IMR-90 (cell line): ENCODE data around the gene SEC11C. TPM values are rescaled to one million over a fixed set of nuclear protein-coding genes. Genes with fewer than 3 reads are reported as not detected.

Experiments used
- ATAC-seq: fragments of 200-7000 bp; cut with Tn5 transposase; 2 replicates; pipeline ENCODE4 v1.9.1; 2020; ENCODE audit warnings: low read depth, mild to moderate bottlenecking, moderate library complexity
- BruUV-seq: library from RNA; stranded (reverse); fragments of 400-500 nt; replicated peaks from 2 replicates; lab custom pipeline; 2021; lab: Mats Ljungman, UMichigan
- CTCF ChIA-PET: fragments of 300-600 bp; formaldehyde crosslinking; extraction: SDS; loops from one replicate; lab custom pipeline; 2021; ENCODE audit warnings: antibody characterized with exemption; lab: Yijun Ruan, JAX
- POLR2A ChIA-PET: fragments of 300-600 bp; sonication (Branson Sonifier 250); formaldehyde crosslinking; loops from one replicate; lab custom pipeline; 2022; ENCODE audit warnings: antibody characterized with exemption; ENCODE audit not compliant: unreplicated experiment; lab: Charles Lee
- DNase-seq: peaks from one replicate; pipeline ENCODE4 v3.0.0; 2013
- H2AFZ ChIP-seq: replicated peaks from 2 replicates; pipeline ENCODE3; 2013; ENCODE audit warnings: low read length, mild to moderate bottlenecking; ENCODE audit not compliant: poor library complexity
- H2AK5ac ChIP-seq: 2 replicates; pipeline ENCODE4 v1.6.1; 2013; ENCODE audit warnings: low read depth, low read length, inconsistent platforms
- H2AK9ac ChIP-seq: replicated peaks from 2 replicates; pipeline ENCODE3; 2013; ENCODE audit warnings: mild to moderate bottlenecking, low read depth, low read length, moderate library complexity; ENCODE audit not compliant: poor library complexity
- H2BK120ac ChIP-seq: 2 replicates; pipeline ENCODE4 v1.6.1; 2013; ENCODE audit warnings: low read depth, low read length, inconsistent platforms
- H2BK15ac ChIP-seq: 3 replicates; pipeline ENCODE4 v1.6.1; 2013; ENCODE audit warnings: low read depth, low read length, inconsistent platforms
- H2BK20ac ChIP-seq: 2 replicates; pipeline ENCODE4 v1.6.1; 2013; ENCODE audit warnings: low read depth, mild to moderate bottlenecking, inconsistent platforms, low read length, moderate library complexity
- H2BK5ac ChIP-seq: 2 replicates; pipeline ENCODE4 v1.6.1; 2013; ENCODE audit warnings: mild to moderate bottlenecking, low read depth, low read length, inconsistent platforms; ENCODE audit not compliant: poor library complexity, severe bottlenecking
- H3K14ac ChIP-seq: replicated peaks from 2 replicates; pipeline ENCODE4 v1.6.1; 2013; ENCODE audit warnings: low read depth, low read length, inconsistent platforms
- H3K18ac ChIP-seq: 2 replicates; pipeline ENCODE4 v1.6.1; 2013; ENCODE audit warnings: low read depth, low read length, control low read depth
- H3K23ac ChIP-seq: 2 replicates; pipeline ENCODE4 v1.6.1; 2013; ENCODE audit warnings: low read depth, low read length, inconsistent platforms
- H3K27ac ChIP-seq: 2 replicates; pipeline ENCODE4 v1.5.1; 2013; ENCODE audit warnings: mild to moderate bottlenecking, control low read depth, low read length; ENCODE audit not compliant: insufficient read depth
- H3K27me3 ChIP-seq: 2 replicates; pipeline ENCODE4 v1.6.1; 2013; ENCODE audit warnings: low read length; ENCODE audit not compliant: control insufficient read depth, insufficient read depth
- H3K36me3 ChIP-seq: 2 replicates; pipeline ENCODE4 v1.6.1; 2013; ENCODE audit warnings: low read length, mixed read lengths; ENCODE audit not compliant: control insufficient read depth, insufficient read depth
- H3K4ac ChIP-seq: 2 replicates; pipeline ENCODE4 v1.6.1; 2013; ENCODE audit warnings: low read depth, low read length, inconsistent platforms
- H3K4me1 ChIP-seq: 2 replicates; pipeline ENCODE4 v1.6.1; 2013; ENCODE audit warnings: low read length, mixed read lengths; ENCODE audit not compliant: control insufficient read depth, insufficient read depth
- H3K4me2 ChIP-seq: 2 replicates; pipeline ENCODE4 v1.6.1; 2013; ENCODE audit warnings: low read depth, mild to moderate bottlenecking, control low read depth, low read length, moderate library complexity
- H3K4me3 ChIP-seq: 2 replicates; pipeline ENCODE4 v1.5.1; 2013; ENCODE audit warnings: low read depth, mild to moderate bottlenecking, control low read depth, low read length, moderate library complexity; ENCODE audit not compliant: insufficient read depth
- H3K56ac ChIP-seq: 2 replicates; pipeline ENCODE4 v1.6.1; 2013; ENCODE audit warnings: low read length, inconsistent platforms; ENCODE audit not compliant: insufficient read depth; ENCODE audit errors: extremely low read depth
- H3K79me1 ChIP-seq, 2 experiments: 2 replicates each; pipeline ENCODE4 v1.6.1; 2013; ENCODE audit warnings: low read length in 2 of 2, inconsistent platforms in 1 of 2, low read depth in 1 of 2
- H3K9ac ChIP-seq: 2 replicates; pipeline ENCODE4 v1.6.1; 2013; ENCODE audit warnings: low read depth, low read length, control low read depth
- H3K9me1 ChIP-seq: 2 replicates; pipeline ENCODE4 v1.6.1; 2013; ENCODE audit warnings: low read length, inconsistent platforms; ENCODE audit not compliant: insufficient read depth
- H3K9me3 ChIP-seq: 2 replicates; pipeline ENCODE4 v1.6.1; 2013; ENCODE audit warnings: low read length; ENCODE audit not compliant: control insufficient read depth, insufficient read depth
- H4K20me1 ChIP-seq: 2 replicates; pipeline ENCODE4 v1.6.1; 2013; ENCODE audit warnings: low read length, inconsistent platforms; ENCODE audit not compliant: insufficient read depth
- H4K5ac ChIP-seq: 2 replicates; pipeline ENCODE4 v1.6.1; 2013; ENCODE audit warnings: mild to moderate bottlenecking, low read depth, low read length, control low read depth
- H4K8ac ChIP-seq, 2 experiments: 2 replicates each; pipeline ENCODE4 v1.6.1; 2013; ENCODE audit warnings: low read depth in 2 of 2, low read length in 2 of 2, control low read depth in 1 of 2, inconsistent platforms in 1 of 2
- H4K91ac ChIP-seq: 2 replicates; pipeline ENCODE4 v1.6.1; 2013; ENCODE audit warnings: low read depth, low read length, inconsistent platforms; ENCODE audit not compliant: insufficient read depth
- BHLHE40 ChIP-seq: fragments of 150-350 bp; IDR thresholded peaks from 2 replicates; pipeline ENCODE4 v1.6.1; 2016; ENCODE audit warnings: mild to moderate bottlenecking, low read depth, low read length
- CEBPB ChIP-seq: IDR thresholded peaks from 2 replicates; pipeline ENCODE4 v1.6.1; 2012; ENCODE audit warnings: low read depth, low read length, improper control_type of control experiment
- CHD1 ChIP-seq: IDR thresholded peaks from 2 replicates; pipeline ENCODE4 v1.6.1; 2012; ENCODE audit warnings: low read depth, low read length, improper control_type of control experiment
- FOS ChIP-seq: fragments of 150-350 bp; IDR thresholded peaks from 2 replicates; pipeline ENCODE4 v1.6.1; 2016; ENCODE audit warnings: low read depth, low read length
- MAFK ChIP-seq: IDR thresholded peaks from 2 replicates; pipeline ENCODE4 v1.6.1; 2012; ENCODE audit warnings: low read depth, low read length, improper control_type of control experiment
- MXI1 ChIP-seq: IDR thresholded peaks from 2 replicates; pipeline ENCODE4 v1.6.1; 2012; ENCODE audit warnings: low read depth, mild to moderate bottlenecking, low read length, moderate library complexity, borderline replicate concordance
- NFE2L2 ChIP-seq: fragments of 150-350 bp; IDR thresholded peaks from 2 replicates; pipeline ENCODE4 v1.6.1; 2016; ENCODE audit warnings: low read depth, mild to moderate bottlenecking, low read length
- RAD21 ChIP-seq: IDR thresholded peaks from 2 replicates; pipeline ENCODE4 v1.6.1; 2012; ENCODE audit warnings: low read length, improper control_type of control experiment
- RCOR1 ChIP-seq: IDR thresholded peaks from 2 replicates; pipeline ENCODE4 v1.6.1; 2012; ENCODE audit warnings: mild to moderate bottlenecking, low read length, improper control_type of control experiment; ENCODE audit not compliant: insufficient replicate concordance
- RFX5 ChIP-seq: IDR thresholded peaks from 2 replicates; pipeline ENCODE4 v1.8.0; 2012; ENCODE audit warnings: low read depth, mild to moderate bottlenecking, low read length, moderate library complexity
- SMC3 ChIP-seq: fragments of 150-350 bp; IDR thresholded peaks from 2 replicates; pipeline ENCODE4 v1.6.1; 2016; ENCODE audit warnings: low read depth, mild to moderate bottlenecking, antibody characterized with exemption, low read length, moderate library complexity
- WGBS, 2 experiments: methylation state at CpG; one replicate each; pipeline versions ENCODE4 v1.1.5 to v1.1.7; 2013; ENCODE audit warnings: missing lambda C conversion rate in 2 of 2; ENCODE audit not compliant: insufficient read length in 1 of 2; ENCODE audit errors: extremely low coverage in 2 of 2; 5-methylcytosine and 5-hydroxymethylcytosine counted together
- dilution Hi-C: fragments of 300-500 bp; cut with HindIII; formaldehyde crosslinking; loops from one replicate; pipeline ENCODE4 v1.14.3; 2018; ENCODE audit warnings: low sequenced_read_pairs; ENCODE audit not compliant: unreplicated experiment
- in situ Hi-C: fragments of 300-500 bp; cut with MboI; formaldehyde crosslinking; loops from 3 replicates; pipeline ENCODE4 v1.14.3; 2019; ENCODE audit warnings: low sequenced_read_pairs, inconsistent platforms, mixed read lengths
- intact Hi-C: fragments of 100-400 bp; cut with micrococcal nuclease; formaldehyde crosslinking; loops from 2 replicates; pipeline ENCODE4 v1.10.0; 2022
- polyA plus RNA-seq, 3 experiments: library from polyadenylated mRNA; depleted of rRNA; stranded (reverse); fragments of >200 nt; gene quantifications; 2 replicates each; pipeline ENCODE4 v1.2.3, GENCODE V29; 2012; ENCODE audit warnings: low replicate concordance in 1 of 3
- total RNA-seq: library from RNA; depleted of rRNA; stranded (reverse); fragments of >200 nt; gene quantifications from 2 replicates; pipeline ENCODE4 v1.2.3, GENCODE V29; 2012
- TF ChIP-seq, protein P1 (sequence below): conservative IDR thresholded peaks from 2 replicates; pipeline ENCODE4 v1.5.1; 2012; ENCODE audit warnings: mild to moderate bottlenecking, low read depth, low read length, improper control_type of control experiment
- TF ChIP-seq, protein P2 (sequence below): fragments of 150-350 bp; IDR thresholded peaks from 2 replicates; pipeline ENCODE4 v1.6.1; 2017; ENCODE audit warnings: mild to moderate bottlenecking, antibody characterized with exemption, low read length, low read depth
- TF ChIP-seq, protein P3 (sequence below): fragments of 150-350 bp; IDR thresholded peaks from 2 replicates; pipeline ENCODE4 v1.6.1; 2016; ENCODE audit warnings: low read depth, mild to moderate bottlenecking, low read length, moderate library complexity, borderline replicate concordance

The SEC11C gene
- total and polyA plus RNA-seq, 2 of the 4 experiments (the other 2 are of a cell fraction): 10.6 to 11.9 TPM

DNA sequence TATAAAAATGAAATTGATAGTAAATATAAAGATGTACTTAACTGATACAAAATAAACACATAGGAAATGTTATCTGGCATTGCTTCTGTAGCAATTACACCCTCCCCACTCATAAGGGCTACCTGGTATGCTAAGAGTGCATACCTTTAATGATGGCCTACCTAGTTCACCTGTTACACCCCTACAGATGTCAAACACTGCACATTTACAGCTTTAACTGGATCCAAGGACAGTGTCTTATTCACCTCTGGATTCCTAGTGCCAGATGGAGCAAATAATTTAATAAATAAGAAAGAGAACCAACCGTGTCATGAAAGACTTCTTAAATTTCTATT, 15.3 kb upstream of the SEC11C start:
- BruUV-seq: no TSS peak

More for the DNA sequence above, 15.3 kb upstream of the SEC11C start:
- intact Hi-C loops (no loop called here), dilution Hi-C loops (no loop called here), in situ Hi-C loops (no loop called here)
- no peak overlapping the region for H2AK9ac ChIP-seq
- ChIA-PET CTCF (no interaction called here), POLR2A (no interaction called here)
- H3K56ac ChIP-seq: no peak overlapping the region
- no peak overlapping the region for H2AK5ac ChIP-seq
- no peak for TF ChIP-seq SMC3
- TF ChIP-seq RCOR1: no peak
- no peak for TF ChIP-seq RFX5
- TF ChIP-seq FOS: no peak
- TF ChIP-seq, protein P1, sequence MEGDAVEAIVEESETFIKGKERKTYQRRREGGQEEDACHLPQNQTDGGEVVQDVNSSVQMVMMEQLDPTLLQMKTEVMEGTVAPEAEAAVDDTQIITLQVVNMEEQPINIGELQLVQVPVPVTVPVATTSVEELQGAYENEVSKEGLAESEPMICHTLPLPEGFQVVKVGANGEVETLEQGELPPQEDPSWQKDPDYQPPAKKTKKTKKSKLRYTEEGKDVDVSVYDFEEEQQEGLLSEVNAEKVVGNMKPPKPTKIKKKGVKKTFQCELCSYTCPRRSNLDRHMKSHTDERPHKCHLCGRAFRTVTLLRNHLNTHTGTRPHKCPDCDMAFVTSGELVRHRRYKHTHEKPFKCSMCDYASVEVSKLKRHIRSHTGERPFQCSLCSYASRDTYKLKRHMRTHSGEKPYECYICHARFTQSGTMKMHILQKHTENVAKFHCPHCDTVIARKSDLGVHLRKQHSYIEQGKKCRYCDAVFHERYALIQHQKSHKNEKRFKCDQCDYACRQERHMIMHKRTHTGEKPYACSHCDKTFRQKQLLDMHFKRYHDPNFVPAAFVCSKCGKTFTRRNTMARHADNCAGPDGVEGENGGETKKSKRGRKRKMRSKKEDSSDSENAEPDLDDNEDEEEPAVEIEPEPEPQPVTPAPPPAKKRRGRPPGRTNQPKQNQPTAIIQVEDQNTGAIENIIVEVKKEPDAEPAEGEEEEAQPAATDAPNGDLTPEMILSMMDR: no peak
- TF ChIP-seq, protein P2, sequence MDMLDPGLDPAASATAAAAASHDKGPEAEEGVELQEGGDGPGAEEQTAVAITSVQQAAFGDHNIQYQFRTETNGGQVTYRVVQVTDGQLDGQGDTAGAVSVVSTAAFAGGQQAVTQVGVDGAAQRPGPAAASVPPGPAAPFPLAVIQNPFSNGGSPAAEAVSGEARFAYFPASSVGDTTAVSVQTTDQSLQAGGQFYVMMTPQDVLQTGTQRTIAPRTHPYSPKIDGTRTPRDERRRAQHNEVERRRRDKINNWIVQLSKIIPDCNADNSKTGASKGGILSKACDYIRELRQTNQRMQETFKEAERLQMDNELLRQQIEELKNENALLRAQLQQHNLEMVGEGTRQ: no peak
- TF ChIP-seq RAD21: no peak
- TF ChIP-seq, protein P3, sequence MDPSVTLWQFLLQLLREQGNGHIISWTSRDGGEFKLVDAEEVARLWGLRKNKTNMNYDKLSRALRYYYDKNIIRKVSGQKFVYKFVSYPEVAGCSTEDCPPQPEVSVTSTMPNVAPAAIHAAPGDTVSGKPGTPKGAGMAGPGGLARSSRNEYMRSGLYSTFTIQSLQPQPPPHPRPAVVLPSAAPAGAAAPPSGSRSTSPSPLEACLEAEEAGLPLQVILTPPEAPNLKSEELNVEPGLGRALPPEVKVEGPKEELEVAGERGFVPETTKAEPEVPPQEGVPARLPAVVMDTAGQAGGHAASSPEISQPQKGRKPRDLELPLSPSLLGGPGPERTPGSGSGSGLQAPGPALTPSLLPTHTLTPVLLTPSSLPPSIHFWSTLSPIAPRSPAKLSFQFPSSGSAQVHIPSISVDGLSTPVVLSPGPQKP: no peak
- no peak for TF ChIP-seq BHLHE40
- no peak for TF ChIP-seq MAFK
- TF ChIP-seq CHD1: no peak
- no peak for TF ChIP-seq MXI1
- no peak for TF ChIP-seq CEBPB
- no peak for TF ChIP-seq NFE2L2
- no peaks in the 10 kb centered on the region for H3K9me3 ChIP-seq
- ATAC-seq: no peak
- no peaks in the 10 kb centered on the region for H3K9me1 ChIP-seq
- no CpG with 5 or more reads among the region's 1 CpG for WGBS, 2 experiments
- H2BK5ac ChIP-seq: no peak overlapping the region
- no peak overlapping the region for H3K18ac ChIP-seq
- H2BK20ac ChIP-seq: no peak overlapping the region
- H4K8ac ChIP-seq: no peak overlapping the region
- H4K5ac ChIP-seq: no peak overlapping the region
- H3K4ac ChIP-seq: no peak overlapping the region
- H3K27ac ChIP-seq: no peak overlapping the region
- no peak overlapping the region for H2AFZ ChIP-seq
- peaks cover 3% of the 10 kb centered on the region for H3K4me1 ChIP-seq
- H3K36me3 ChIP-seq: no peaks in the 10 kb centered on the region
- no peak overlapping the region for H3K9ac ChIP-seq
- no peaks in the 10 kb centered on the region for H3K79me1 ChIP-seq
- no peak overlapping the region for H3K23ac ChIP-seq
- no peaks in the 10 kb centered on the region for H4K20me1 ChIP-seq
- no peak overlapping the region for H4K91ac ChIP-seq
- DNase-seq: no peak
- no peak overlapping the region for H2BK120ac ChIP-seq
- H2BK15ac ChIP-seq: no peak overlapping the region
- H3K14ac ChIP-seq: no peak overlapping the region
- no peak overlapping the region for H3K4me2 ChIP-seq
- peaks cover 29% of the 10 kb centered on the region for H3K27me3 ChIP-seq
- no peak overlapping the region for H3K4me3 ChIP-seq
